HG03103 (cell line): ENCODE data around the gene CHRDL1.
"Not testable (repeated sequence)": the region's sequence is repeated elsewhere in the genome, so short reads cannot be mapped to it uniquely, and the experiment has no call there.

Experiments
- ATAC-seq: cut with Tn5 transposase; IDR thresholded peaks from one replicate; pipeline ENCODE4 v1.9.1; 2021; ENCODE audit warnings: low read depth; ENCODE audit not compliant: unreplicated experiment

The CHRDL1 gene, protein sequence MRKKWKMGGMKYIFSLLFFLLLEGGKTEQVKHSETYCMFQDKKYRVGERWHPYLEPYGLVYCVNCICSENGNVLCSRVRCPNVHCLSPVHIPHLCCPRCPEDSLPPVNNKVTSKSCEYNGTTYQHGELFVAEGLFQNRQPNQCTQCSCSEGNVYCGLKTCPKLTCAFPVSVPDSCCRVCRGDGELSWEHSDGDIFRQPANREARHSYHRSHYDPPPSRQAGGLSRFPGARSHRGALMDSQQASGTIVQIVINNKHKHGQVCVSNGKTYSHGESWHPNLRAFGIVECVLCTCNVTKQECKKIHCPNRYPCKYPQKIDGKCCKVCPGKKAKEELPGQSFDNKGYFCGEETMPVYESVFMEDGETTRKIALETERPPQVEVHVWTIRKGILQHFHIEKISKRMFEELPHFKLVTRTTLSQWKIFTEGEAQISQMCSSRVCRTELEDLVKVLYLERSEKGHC

DNA sequence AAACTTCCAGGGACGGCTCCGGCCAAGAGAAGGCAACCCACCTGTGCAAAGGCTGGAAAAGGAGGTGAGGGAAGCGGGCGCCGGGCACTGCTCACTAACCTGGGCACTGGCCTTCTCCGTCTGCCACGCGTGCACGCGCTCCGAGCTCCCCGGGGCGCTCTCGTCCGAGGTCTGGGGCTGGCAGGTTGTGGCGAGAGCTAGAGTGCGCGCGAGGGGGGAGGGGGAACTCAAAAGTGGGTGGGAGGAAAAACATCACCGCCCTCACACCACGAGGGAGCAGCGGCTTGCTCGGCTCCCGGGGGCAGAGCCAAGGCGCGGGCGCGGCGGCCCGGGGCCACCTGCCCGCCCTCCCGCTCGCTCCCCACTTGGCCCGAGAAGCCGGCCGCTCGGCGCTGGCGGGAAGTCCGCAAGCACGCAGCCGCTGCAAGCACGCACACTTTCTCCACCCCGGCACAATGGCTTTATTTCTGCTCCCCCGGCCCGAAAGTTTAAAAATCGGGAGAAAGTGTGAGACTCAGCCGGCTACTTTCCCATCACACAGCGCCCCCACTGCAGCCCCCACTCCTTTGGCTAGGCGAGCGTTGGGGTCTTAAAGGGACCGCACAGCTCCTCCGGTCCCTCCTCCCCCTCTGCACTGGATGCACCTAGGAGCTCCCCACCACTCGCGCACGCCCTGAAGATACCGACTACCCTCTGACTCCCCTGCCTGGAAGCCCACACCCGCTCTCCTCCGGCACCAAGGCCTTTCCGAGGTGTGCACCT lies at the start of gene CHRDL1:
Gene CHRDL1 (minus strand): TSS at position 173 of the 762 bp plus-strand sequence. CDS start 3,636 bp downstream, outside the sequence.
- ATAC-seq = no peak

GRCh38 chrX:110836982-110837381 lies 41.4 kb upstream of the CHRDL1 start:
- no peak for ATAC-seq

GRCh38 chrX:110836451-110836850 lies 40.8 kb upstream of the CHRDL1 start:
- ATAC-seq = no peak

DNA sequence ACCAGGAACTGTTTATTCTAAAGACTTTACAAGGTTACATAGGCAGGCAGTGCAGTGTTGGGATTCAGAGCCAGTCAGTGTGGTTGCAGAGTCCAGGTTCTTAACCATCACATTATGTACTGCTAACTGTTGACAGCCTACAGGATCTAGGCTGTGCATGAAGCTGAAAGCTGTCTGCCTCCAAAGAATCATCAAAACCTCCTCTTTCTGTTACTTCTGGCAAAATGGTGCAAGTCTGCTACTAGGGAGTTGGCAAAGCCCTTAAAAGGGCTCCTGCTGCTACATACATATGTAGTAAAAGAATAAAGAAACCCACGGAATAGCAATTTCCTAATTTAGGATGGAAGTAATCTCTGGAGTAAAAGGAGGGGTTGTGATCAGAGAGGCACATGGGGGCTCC lies 40.4 kb upstream of the CHRDL1 start:
- ATAC-seq = no peak

DNA sequence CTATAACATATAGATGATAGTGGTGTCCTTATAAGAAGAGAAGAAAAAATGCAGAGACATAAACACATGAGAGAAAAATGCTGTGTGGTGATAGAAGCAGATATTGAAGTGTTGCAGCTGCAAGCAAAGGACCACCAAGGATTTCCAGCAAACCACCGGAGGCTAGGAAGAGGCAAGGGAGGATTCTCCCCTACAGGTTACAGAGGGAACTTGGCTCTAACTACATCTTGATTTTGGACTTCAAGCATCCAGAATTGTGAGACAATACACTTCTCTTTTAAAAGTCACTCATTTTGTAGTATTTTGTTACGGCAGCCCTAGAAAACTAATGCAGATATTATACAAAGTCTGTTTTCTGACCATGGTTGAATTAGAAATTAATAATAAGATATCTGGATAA lies 30.4 kb upstream of the CHRDL1 start:
- ATAC-seq = no peak

DNA sequence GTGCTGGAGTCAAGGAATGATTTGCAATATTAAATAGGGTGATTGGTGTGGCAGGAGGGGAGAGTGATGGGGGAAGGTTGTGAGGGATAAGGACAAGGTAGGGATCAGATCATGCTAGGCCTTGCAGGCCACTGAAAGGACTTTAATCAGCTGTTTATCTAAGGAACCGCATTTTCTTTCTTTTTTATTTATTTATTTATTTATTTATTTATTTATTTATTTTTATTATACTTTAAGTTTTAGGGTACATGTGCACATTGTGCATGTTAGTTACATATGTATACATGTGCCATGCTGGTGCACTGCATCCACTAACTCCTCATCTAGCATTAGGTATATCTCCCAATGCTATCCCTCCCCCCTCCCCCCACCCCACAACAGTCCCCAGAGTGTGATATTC lies 20.9 kb upstream of the CHRDL1 start:
- not testable (repeated sequence) for ATAC-seq

- no peak for ATAC-seq
Observed at GRCh38 chrX:110806145-110806544, 10.5 kb upstream of the CHRDL1 start.

- ATAC-seq = no peak
Observed at GRCh38 chrX:110805303-110805702, 9.7 kb upstream of the CHRDL1 start.

GRCh38 chrX:110804446-110804845 lies 8.8 kb upstream of the CHRDL1 start:
- ATAC-seq = no peak

- ATAC-seq = no peak
Observed at GRCh38 chrX:110803506-110803905, 7.9 kb upstream of the CHRDL1 start.

DNA sequence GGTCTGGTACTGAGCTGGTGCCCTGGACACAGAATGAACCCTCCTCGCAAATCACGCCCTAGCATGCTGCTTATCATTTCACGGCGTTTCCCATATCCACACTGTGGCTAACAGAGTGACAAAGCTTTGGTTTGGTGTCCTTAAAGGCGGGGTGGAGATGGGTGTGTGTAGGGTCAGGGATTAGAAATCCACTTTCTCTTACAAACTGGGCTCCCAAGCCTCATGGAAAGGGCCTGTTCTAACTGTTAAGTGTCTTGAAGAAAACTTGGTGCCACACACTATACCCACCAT lies 735 bp upstream of the CHRDL1 start:
- ATAC-seq = no peak

- ATAC-seq = no peak
Observed at GRCh38 chrX:110794601-110795000, 1.0 kb downstream of the CHRDL1 start.

- ATAC-seq = no peak
Observed at GRCh38 chrX:110791071-110791470, 4.5 kb downstream of the CHRDL1 start.

GRCh38 chrX:110786486-110786885 lies 9.1 kb downstream of the CHRDL1 start:
- no peak for ATAC-seq

- ATAC-seq = no peak
Observed at GRCh38 chrX:110759785-110760184, 35.8 kb downstream of the CHRDL1 start.

GRCh38 chrX:110758781-110759422 lies 36.7 kb downstream of the CHRDL1 start:
- ATAC-seq = no peak

- no peak for ATAC-seq
Observed at GRCh38 chrX:110755611-110756010, 40.0 kb downstream of the CHRDL1 start.

DNA sequence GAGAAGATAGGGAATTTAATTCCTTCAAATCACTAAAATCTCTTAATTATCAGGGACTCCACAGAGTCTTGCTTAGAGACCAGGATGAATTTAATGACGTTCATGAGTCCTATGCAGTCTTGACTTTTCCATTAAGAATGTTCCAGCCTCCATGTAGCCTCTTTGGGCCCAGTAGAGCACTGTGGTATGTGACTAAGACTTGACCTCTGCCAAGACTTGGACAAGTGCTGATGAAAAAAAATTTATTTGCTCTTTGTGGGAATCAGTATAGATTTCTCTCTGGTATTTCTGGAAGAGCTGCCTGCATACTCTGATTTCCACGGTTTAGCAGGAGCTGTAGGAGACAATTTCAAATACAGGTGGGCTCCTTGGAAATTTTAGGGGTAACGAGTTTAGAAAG lies 40.6 kb downstream of the CHRDL1 start:
- no peak for ATAC-seq

DNA sequence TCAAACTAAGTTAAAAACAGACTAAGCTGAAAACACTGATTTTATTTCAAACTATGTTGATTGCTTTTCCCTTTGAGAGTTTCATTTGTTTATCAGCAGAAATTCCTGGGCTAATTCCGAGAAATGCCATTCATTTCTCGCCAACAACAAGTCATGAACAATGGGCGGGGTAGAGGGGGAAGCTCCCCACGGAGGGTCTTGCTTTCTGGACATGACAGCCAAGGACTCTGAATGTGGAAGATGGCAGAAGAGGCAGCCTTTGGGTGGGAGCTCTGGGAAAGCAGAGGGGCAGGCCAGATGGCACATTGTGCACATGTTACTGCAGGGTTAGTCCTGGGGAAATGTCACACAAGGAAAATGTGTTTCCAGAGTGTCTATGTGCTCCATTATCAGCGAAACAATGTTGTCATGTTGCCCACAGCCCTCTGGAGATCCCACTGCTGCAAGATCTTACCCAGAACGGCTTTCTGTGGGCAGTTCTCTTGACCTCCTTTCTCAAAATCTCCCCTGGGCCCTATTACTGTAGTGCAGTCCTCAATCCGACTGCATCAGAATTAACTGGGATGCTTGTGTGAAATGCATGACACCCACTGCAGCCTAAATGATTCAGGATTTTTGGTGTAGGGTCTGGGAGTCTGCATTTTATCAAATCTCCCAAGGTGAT lies 45.0 kb downstream of the CHRDL1 start:
- no peak for ATAC-seq

GRCh38 chrX:110748256-110748806 lies 47.3 kb downstream of the CHRDL1 start:
- ATAC-seq = no peak

DNA sequence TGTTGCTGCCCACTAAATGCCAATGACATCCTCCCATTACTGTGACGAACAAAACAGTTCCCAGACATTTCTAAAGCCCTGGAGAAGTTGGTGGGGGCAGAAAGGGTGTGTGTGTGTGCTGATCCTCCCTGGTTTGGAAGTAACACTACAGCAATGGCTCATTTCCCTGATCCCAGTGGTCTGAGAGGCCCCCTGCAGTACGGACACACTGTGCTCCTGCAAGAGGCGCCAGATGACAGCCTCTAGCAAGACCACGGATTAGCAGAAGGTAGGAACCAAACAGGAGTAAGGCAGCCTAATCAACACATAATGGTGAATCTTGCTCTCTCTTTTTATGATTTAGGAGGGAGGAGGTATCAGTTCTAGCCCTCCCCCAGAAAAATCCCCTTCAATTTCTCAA lies 49.6 kb downstream of the CHRDL1 start:
- no peak for ATAC-seq
